HL-60/S4 (cell line): ENCODE results near the gene INPP5B.
"Not testable (repeated sequence)": the region's sequence is repeated elsewhere in the genome, so short reads cannot be mapped to it uniquely, and the experiment has no call there.

Experiments used
- in situ Hi-C: fragments of 300-500 bp; cut with MboI; formaldehyde crosslinking; loops from 2 replicates; pipeline ENCODE4 v1.14.3; 2022; ENCODE audit warnings: low sequenced_read_pairs

Gene INPP5B

GRCh38 chr1:37915476-37916093 is 31.3 kb downstream of the INPP5B start:
- in situ Hi-C loops, result no loop called here

GRCh38 chr1:37914719-37915475 is 32.0 kb downstream of the INPP5B start:
- in situ Hi-C loops, result no loop called here

DNA sequence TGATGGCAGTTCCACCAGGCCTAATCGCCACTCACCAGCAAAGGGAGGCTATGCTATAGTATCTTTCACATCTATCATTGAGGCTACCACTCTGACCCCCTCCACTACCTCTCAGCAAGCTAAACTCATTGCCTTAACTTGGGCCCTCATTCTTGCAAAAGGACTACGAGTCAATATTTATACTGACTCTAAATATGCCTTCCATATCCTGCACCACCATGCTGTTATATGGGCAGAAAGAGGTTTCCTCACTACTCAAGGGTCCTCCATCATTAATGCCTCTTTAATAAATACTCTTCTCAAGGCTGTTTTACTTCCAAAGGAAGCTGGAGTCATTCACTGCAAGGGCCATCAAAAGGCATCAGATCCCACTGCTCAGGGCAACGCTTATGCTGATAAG is 35.4 kb downstream of the INPP5B start:
- in situ Hi-C loops, result not testable (repeated sequence)

DNA sequence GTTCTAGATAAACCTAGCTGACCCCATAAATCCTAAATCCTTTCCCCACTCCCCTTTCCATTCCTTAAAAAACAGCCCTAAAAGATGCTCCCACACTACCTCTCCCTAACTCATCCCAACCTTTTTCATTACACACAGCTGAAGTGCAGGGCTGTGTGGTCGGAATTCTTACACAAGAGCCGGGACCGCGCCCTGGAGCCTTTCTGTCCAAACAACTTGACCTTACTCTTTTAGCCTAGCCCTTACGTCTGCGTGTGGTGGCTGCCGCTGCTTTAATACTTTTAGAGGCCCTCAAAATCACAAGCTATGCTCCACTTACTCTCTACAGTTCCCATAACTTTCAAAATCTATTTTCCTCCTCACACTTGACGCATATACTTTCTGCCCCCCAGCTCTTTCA is 36.0 kb downstream of the INPP5B start:
- in situ Hi-C loops, result not testable (repeated sequence)

DNA sequence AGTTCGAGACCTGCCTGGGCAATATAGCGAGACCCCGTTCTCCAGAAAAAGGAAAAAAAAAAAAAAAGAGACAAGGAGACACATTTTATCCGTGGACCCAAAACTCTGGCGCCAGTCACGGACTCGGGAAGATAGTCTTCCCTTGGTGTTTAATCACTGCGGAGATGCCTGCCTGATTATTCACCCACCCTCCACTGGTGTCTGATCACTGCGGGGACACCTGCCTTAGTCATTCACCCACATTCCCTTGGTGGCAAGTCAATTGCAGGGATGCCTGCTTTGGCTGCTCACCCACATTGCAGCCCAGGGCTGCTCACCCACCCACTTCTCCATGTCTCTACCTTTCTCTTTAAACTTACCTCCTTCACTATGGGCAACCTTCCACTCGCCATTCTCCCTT is 38.3 kb downstream of the INPP5B start:
- in situ Hi-C loops, result not testable (repeated sequence)

DNA sequence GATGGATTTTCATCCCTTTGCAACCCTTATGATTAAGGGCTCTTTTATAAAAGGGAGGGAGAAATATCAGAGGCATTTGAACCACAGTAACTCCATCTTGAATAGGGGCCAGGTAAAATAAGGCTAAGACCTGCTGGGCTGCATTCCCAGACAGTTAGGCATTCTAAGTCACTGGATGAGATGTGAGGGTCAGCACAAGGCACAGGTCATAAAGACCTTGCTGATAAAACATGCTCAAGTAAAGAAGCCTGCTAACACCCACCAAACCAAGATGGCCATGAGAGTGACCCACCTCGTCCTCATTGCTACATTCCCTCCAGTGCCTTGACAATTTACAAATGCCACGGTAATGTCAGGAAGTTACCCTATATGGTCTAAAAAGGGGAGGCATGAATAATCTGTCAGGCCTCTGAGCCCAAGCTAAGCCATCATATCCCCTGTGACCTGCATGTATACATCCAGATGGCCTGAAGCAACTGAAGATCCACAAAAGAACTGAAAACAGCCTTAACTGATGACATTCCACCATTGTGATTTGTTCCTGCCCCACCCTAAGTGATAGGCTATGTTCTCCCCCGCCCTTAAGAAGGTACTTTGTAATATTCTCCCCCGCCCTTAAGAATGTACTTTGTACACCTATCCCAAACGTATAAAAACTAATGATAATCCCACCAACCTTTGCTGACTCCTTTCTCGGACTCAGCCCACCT is 39.3 kb downstream of the INPP5B start:
- in situ Hi-C loops, result not testable (repeated sequence)

DNA sequence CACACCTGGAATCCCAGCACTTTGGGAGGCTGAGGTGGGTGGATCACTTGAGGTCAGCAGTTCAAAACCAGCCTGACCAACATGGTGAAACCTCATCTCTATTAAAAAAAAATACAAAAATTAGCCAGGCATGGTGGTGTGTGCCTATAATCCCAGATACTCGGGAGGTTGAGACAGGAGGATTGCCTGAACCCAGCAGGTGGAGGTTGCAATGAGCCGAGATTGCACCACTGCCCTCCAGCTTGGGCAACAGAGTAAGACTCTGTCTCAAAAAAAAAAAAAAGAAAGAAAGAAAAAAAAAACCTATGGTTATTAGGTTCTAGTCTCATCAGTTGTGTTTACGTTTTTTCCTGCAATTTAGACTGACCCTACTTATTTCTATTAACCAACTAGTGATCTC is 40.3 kb downstream of the INPP5B start:
- in situ Hi-C loops, result not testable (repeated sequence)

- in situ Hi-C loops, result no loop called here
Measured at GRCh38 chr1:37905727-37906126, 41.1 kb downstream of the INPP5B start.

DNA sequence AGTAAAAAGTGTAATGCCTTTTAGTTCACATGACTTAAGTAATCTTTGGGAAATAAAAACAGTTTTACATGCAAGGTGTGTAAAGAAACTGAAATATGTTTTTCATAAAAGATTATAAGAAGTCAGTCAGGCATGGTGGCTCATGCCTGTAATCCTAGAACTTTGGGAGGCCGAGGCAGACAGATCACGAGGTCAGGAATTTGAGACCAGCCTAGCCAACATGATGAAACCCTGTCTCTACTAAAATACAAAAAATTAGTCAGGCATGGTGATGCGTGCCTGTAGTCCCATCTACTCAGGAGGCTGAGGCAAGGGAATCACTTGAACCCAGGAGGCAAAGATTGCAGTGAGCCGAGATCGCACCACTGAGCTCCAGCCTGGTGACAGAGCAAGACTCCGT is 42.9 kb downstream of the INPP5B start:
- in situ Hi-C loops, result not testable (repeated sequence)

DNA sequence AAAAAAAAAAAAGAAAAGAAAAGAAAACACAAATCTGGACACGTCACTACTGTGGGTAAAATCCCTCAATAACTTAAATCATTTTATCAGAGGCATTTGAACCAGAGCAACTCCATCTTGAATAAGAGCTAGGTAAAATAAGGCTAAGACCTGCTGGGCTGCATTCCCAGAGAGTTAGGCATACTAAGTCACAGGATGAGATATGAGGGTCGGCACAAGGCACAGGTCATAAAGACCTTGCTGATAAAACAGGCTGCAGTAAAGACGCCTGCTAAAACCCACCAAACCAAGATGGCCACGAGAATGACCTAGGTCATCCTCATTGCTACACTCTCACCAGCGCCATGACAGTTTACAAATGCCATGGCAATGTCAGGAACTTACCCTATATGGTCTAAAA is 43.9 kb downstream of the INPP5B start:
- in situ Hi-C loops, result no loop called here

GRCh38 chr1:37901893-37902225 is 45.0 kb downstream of the INPP5B start:
- in situ Hi-C loops, result no loop called here

DNA sequence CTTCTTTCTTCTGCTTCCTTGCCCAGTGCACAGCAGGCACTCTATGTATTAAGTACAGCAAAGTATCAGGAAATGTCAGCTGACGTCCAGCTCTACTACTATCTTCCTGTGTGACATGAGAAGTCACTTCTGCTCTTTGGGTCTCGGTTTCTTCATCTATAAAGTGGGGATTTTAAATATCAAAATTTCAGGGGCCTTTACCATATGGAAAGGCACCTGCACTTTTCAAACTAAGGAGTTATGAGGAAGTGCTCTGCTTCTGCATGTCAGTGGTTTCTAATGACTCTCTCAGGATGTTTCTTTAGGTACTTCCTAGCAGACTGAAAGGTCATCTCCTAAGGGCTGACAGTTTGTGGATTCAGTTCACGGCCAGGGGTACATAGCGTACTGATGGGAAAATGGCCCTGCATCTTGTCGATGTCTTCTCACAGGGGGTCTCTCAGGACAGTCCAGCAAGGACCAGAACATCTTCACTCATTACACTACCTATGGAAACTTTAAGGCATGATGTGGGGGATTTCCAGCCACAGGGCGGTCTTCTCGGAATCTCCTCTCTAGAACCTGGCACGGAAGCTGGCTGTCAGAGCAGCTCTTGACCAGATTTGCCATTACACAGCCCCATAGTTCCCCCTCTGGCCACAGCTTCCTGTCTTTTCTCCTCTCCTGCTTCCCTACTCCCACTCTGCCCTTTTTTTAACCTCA is 45.5 kb downstream of the INPP5B start:
- in situ Hi-C loops, result no loop called here

GRCh38 chr1:37897563-37897962 is 49.3 kb downstream of the INPP5B start:
- in situ Hi-C loops, result not testable (repeated sequence)

DNA sequence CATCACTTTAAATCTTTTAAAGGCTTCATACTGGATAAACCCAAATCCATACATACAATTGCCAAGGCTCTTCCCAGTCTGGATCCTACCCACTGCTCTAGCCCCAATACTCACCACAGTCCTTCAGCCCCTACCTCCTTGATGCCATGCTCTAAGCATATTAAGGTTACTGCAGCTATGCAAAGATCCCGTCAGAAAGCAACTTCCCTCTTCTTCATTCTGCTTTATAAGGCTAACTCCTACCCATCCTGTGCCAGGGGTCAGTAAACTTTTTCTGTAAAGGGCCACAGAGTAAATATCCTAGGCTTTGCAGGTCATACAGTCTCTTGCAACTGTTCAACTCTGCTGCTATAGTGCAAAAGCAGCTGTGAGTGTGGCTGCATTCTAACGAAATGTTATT is 53.2 kb downstream of the INPP5B start:
- in situ Hi-C loops, result no loop called here

DNA sequence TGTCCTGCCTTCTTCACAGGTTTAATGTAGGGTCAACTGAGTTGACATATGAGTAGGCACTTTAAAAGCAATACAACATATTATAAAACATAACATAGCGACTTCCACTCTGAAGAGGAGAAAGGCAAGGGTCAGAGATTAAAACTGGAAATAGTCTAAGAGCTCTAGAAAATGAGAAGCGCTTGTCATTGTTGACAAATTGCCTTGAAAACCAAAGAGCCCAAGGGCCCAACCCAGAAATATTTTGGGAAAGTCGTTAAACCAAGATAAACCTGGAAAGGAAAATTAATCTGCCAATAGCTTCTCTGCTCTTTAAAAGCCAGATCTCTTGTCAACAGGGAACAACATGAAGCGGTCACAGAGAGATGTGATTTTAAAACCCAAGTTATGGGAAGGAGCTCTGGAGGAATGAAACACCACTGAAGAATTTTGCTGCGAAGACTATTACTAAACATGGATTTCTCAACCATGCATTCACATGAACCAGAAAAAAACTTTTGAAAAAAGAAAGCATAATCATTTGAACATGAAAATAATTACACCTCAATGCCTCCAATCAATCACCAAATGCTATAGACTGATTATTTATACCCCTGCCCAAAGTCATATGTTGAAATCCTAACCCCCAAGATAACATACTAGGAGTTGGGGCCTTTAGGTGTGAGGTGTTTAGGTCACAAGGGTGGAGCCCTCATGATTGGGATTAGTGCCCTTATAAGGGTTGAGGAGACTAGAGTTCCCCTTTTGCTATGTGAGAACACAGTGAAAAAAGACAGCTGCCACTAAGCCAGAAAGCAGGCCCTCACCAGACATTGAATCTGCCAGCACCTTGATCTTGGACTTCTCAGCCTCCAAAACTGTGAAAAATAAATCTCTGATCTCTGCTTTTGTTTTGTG is 54.5 kb downstream of the INPP5B start:
- in situ Hi-C loops, result no loop called here

DNA sequence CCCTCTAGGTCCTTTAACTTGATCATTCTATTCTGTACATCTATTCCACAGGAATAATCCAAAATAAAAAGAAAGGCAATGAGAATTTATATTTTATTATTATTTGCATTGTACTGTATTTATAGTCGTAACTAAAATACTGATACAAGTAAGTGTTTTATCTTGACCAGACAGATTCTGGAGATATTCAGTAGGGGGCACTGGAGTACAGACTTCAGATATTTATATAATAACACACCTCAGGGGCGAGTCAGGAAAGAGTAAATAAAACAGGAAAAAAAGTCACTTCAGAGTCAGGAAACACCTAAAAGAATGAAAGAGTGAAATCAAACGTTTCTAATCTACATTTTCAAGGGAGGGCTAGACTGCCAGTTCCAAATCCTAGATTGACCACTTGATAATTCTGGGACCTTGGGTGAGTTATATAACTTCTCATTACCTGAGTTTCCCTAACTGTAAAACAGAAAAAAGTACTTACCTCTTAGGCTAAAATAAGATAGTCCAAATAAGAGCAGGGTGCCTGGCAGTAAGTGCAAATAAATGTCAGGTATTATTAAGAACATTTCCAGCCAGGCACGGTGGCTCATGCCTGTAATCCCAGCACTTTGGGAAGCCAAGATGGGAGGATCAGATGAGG is 56.4 kb downstream of the INPP5B start:
- in situ Hi-C loops, result no loop called here

GRCh38 chr1:37888022-37888700 is 58.7 kb downstream of the INPP5B start:
- in situ Hi-C loops, result no loop called here

- in situ Hi-C loops, result no loop called here
Measured at GRCh38 chr1:37884145-37884544, 62.7 kb downstream of the INPP5B start.

- in situ Hi-C loops, result no loop called here
Measured at GRCh38 chr1:37883671-37884070, 63.2 kb downstream of the INPP5B start.

DNA sequence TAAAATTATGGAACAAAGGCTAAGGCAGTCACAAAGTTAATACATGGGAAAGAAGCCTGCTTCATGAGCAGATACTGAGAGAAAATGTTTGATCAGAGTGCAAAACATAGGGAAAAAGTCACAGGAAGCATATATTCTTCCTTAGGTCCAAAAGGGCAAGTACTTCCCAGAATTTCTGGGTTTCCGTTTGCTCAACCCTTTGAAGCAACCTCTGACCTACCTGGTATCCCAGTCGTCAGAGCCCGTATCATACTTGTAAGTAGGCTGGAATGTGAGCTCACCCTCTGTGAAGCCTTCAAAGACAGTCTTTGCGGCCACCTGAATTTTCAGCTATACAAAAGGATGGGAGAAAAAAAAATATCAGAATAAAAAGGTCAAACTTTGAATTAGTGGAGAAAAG is 67.0 kb downstream of the INPP5B start:
- in situ Hi-C loops, result no loop called here
